ENCODE results near the gene MDM4.

Gene MDM4

GRCh38 chr1:204530932-204531331 lies 14.7 kb downstream of the MDM4 start:
- TF ChIP-seq CTCF (IDR thresholded peaks at IDR 0.05; ENCODE audit: low read depth, low read length), result no peak
- no peak overlapping the region for H3K4me3 ChIP-seq (ENCODE audit: low read depth, low read length)

GRCh38 chr1:204532832-204533231 lies 16.6 kb downstream of the MDM4 start:
- TF ChIP-seq CTCF (IDR thresholded peaks at IDR 0.05; ENCODE audit: low read depth, low read length), result no peak
- H3K4me3 ChIP-seq (ENCODE audit: low read depth, low read length), result no peak overlapping the region

GRCh38 chr1:204541626-204542025 lies 25.4 kb downstream of the MDM4 start:
- TF ChIP-seq CTCF (IDR thresholded peaks at IDR 0.05; ENCODE audit: low read depth, low read length), result no peak
- no peak overlapping the region for H3K4me3 ChIP-seq (ENCODE audit: low read depth, low read length)

- no peak overlapping the region for H3K4me3 ChIP-seq (ENCODE audit: low read depth, low read length)
- TF ChIP-seq CTCF (IDR thresholded peaks at IDR 0.05; ENCODE audit: low read depth, low read length), result no peak
Measured at GRCh38 chr1:204544321-204544720, 28.1 kb downstream of the MDM4 start.

GRCh38 chr1:204545202-204545601 lies 29.0 kb downstream of the MDM4 start:
- no peak overlapping the region for H3K4me3 ChIP-seq (ENCODE audit: low read depth, low read length)
- TF ChIP-seq CTCF (IDR thresholded peaks at IDR 0.05; ENCODE audit: low read depth, low read length), result no peak

GRCh38 chr1:204545881-204546280 lies 29.7 kb downstream of the MDM4 start:
- no peak overlapping the region for H3K4me3 ChIP-seq (ENCODE audit: low read depth, low read length)
- TF ChIP-seq CTCF (IDR thresholded peaks at IDR 0.05; ENCODE audit: low read depth, low read length), result no peak

GRCh38 chr1:204548265-204548664 lies 32.1 kb downstream of the MDM4 start:
- TF ChIP-seq CTCF (IDR thresholded peaks at IDR 0.05; ENCODE audit: low read depth, low read length), result no peak

More at GRCh38 chr1:204548265-204548664, 32.1 kb downstream of the MDM4 start:
- H3K4me3 ChIP-seq (ENCODE audit: low read depth, low read length), result no peak overlapping the region
